Kidney epithelial cell (primary cell): ENCODE measurements around the gene HPS4. TPM values are rescaled to one million over a fixed set of nuclear protein-coding genes. Genes with fewer than 3 reads are reported as not detected.
"Not testable (repeated sequence)": the region's sequence is repeated elsewhere in the genome, so short reads cannot be mapped to it uniquely, and the experiment has no call there.

Experiments used
- DNase-seq: peaks from one replicate; pipeline ENCODE4 v3.0.0-alpha.2; 2010; ENCODE audit warnings: low read depth
- H3K27me3 ChIP-seq: 2 replicates; pipeline ENCODE4 v1.6.0; 2011; ENCODE audit warnings: low read length; ENCODE audit not compliant: control insufficient read depth, insufficient read depth
- H3K36me3 ChIP-seq: 2 replicates; pipeline ENCODE4 v1.5.1; 2011; ENCODE audit warnings: low read length; ENCODE audit not compliant: control insufficient read depth, insufficient read depth
- H3K4me3 ChIP-seq: 2 replicates; pipeline ENCODE4 v1.5.1; 2011; ENCODE audit warnings: low read depth, mild to moderate bottlenecking, control low read depth, low read length
- CTCF ChIP-seq: IDR thresholded peaks from 2 replicates; pipeline ENCODE4 v1.5.1; 2011; ENCODE audit warnings: mild to moderate bottlenecking, moderate library complexity, low read length, control low read depth, inconsistent platforms; ENCODE audit not compliant: insufficient read depth, poor library complexity, severe bottlenecking
- total RNA-seq: library from RNA; depleted of rRNA; stranded (reverse); fragments of >200 nt; gene quantifications from 2 replicates; pipeline ENCODE4 v1.2.3, GENCODE V29; 2015

The HPS4 gene
- 43.9 and 46.4 TPM in 2 replicates for total RNA-seq

DNA sequence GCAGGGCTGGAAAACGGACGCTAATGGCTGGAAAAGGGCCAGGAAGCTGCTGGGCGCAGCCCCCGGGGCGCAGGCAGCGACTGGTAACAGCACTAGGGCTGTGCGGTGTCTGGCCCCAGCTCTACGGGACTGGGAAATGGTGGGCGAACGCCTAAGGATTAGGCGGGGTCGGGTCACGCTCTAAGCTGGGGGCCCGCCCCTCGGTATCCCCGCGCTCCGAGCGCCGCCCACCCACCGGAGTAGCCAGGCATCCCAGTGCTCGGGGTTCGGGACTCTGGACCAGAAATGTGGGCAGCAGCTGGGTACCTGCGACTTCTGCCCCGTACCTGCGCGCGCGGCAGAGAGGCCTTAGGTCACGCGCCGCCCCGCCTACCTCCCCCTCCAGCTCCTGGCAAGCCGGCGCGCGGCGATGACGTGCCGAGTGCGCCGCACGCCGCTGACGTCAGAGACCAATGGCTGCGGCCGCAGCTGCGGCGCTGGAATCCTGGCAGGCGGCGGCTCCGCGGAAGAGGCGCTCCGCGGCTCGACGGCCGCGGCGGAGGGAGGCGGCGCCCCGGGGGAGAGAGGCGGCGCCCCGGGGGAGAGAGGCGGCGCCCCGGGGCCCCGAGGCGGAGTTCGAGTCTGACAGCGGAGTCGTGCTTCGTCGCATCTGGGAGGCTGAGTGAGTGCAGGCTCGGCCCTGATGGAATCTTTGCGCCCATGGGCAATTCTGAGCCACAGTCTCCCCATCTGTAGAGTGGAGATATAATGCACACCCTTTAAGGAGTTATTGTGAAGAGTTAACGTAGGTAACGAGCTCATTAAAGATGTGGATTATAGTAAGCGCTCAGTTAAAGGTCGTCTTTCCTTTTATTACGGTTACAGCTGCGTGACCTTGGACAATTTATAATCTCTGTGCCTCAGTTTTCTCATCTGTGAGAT lies at the start of gene HPS4, which contains the start of gene SRRD:
Gene HPS4 (minus strand): TSS at position 345 of the 921 bp plus-strand sequence. CDS start 2,021 bp downstream, outside the sequence.
Gene SRRD (plus strand): TSS at position 439 of the 921 bp plus-strand sequence. CDS start 14 bp downstream, at position 453.
- TF ChIP-seq CTCF: no peak
- peaks cover 1% of the 10 kb centered on the region for H3K36me3 ChIP-seq
- DNase-seq: peak; percentile 50
- H3K27me3 ChIP-seq: no peaks in the 10 kb centered on the region
- peak within 1 kb of the TSS; percentile 87 for H3K4me3 ChIP-seq

DNA sequence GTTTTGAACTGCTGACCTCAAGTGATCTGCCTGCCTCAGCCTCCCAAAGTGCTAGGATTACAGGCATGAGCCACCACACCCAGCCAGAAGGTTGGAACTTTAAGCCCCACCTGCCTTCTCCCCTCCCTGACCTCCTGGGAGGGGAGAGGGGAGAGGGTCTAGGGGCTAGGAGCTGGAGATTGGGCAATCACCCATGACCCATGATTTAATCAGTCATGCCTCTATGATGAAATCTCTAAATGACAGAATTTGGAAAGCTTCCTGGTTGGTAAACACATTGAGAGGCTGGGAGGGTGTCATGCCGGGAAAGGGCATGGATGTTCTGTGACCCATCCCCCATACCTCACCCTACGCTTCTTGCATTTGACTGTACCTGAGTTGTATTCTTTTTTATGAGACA lies 45.8 kb upstream of the HPS4 start:
- H3K27me3 ChIP-seq: no peaks in the 10 kb centered on the region
- no peak for TF ChIP-seq CTCF
- DNase-seq: no peak
- no peaks in the 10 kb centered on the region for H3K36me3 ChIP-seq
- no peak overlapping the region for H3K4me3 ChIP-seq

- not testable (repeated sequence) for H3K27me3 ChIP-seq, DNase-seq, H3K36me3 ChIP-seq, H3K4me3 ChIP-seq
Observed at GRCh38 chr22:26528518-26528917, 44.9 kb upstream of the HPS4 start.

GRCh38 chr22:26527574-26528465 lies 44.2 kb upstream of the HPS4 start:
- no peak for DNase-seq

GRCh38 chr22:26527167-26527566 lies 43.6 kb upstream of the HPS4 start:
- no peaks in the 10 kb centered on the region for H3K27me3 ChIP-seq
- H3K36me3 ChIP-seq: no peaks in the 10 kb centered on the region
- no peak overlapping the region for H3K4me3 ChIP-seq
- no peak for DNase-seq
- TF ChIP-seq CTCF: no peak

More at GRCh38 chr22:26527574-26528465, 44.2 kb upstream of the HPS4 start:
- no peak overlapping the region for H3K4me3 ChIP-seq
- H3K27me3 ChIP-seq: no peaks in the 10 kb centered on the region
- no peak for TF ChIP-seq CTCF
- no peaks in the 10 kb centered on the region for H3K36me3 ChIP-seq
